ENCODE measurements around the gene SLC44A4. TPM values are rescaled to one million over a fixed set of nuclear protein-coding genes. Genes with fewer than 3 reads are reported as not detected.
A peak's percentile ranks its signal among the peaks of the same experiment; 100 is the strongest.
"Not testable (repeated sequence)": the region's sequence is repeated elsewhere in the genome, so short reads cannot be mapped to it uniquely, and the experiment has no call there.

Gene SLC44A4
- total RNA-seq, 1 donor from 2014 or later, result 1.8 TPM

DNA sequence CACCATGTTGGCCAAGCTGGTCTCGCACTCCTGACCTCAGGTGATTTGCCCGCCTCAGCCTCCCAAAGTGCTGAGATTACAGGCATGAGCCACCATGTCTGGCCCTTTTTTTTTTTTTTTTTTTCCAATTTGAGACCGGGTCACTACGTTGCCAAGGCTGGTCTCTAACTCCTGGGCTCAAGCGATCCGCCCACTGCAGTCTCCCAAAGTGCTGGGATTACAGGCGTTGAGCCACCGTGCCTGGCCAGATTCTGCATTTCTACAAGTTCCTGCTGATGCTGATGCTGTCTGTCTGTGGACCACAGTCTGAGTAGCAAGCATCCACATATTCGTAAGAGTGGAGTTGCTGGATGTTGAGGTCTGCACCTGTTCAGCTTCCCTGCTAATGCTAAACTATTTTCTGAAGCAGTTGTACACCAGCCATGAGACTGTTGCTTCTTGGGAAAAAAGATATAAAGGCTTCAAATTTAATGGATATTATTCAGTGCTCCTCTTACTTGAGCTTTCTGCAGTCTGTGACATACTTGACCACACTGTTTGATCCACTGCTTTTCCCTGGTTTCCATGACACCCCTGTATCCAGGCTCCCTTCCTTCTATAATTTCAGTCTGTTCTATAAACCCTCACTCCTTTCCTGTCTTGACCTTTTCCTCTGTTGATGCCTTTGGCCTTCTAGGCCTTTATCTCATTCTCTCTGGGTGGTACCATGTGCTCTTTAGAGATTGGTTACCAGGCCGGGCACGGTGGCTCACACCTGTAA is 33.2 kb upstream of the SLC44A4 start:
- DNase-seq (ENCODE audit: low read depth) (no peak), FAIRE-seq (no peak)
- Histone ChIP-seq H3K4me3 (ENCODE audit: low read depth, low read length) (no peak overlapping the region), H3K27me3 (ENCODE audit: control insufficient read depth, insufficient read depth, low read length) (no peaks in the 10 kb centered on the region), H3K36me3 (ENCODE audit: control insufficient read depth, insufficient read depth, low read length) (no peaks in the 10 kb centered on the region)
- TF ChIP-seq, protein P1, sequence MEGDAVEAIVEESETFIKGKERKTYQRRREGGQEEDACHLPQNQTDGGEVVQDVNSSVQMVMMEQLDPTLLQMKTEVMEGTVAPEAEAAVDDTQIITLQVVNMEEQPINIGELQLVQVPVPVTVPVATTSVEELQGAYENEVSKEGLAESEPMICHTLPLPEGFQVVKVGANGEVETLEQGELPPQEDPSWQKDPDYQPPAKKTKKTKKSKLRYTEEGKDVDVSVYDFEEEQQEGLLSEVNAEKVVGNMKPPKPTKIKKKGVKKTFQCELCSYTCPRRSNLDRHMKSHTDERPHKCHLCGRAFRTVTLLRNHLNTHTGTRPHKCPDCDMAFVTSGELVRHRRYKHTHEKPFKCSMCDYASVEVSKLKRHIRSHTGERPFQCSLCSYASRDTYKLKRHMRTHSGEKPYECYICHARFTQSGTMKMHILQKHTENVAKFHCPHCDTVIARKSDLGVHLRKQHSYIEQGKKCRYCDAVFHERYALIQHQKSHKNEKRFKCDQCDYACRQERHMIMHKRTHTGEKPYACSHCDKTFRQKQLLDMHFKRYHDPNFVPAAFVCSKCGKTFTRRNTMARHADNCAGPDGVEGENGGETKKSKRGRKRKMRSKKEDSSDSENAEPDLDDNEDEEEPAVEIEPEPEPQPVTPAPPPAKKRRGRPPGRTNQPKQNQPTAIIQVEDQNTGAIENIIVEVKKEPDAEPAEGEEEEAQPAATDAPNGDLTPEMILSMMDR (IDR thresholded peaks at IDR 0.05; ENCODE audit: insufficient read depth, low read length, severe bottlenecking), result no peak

DNA sequence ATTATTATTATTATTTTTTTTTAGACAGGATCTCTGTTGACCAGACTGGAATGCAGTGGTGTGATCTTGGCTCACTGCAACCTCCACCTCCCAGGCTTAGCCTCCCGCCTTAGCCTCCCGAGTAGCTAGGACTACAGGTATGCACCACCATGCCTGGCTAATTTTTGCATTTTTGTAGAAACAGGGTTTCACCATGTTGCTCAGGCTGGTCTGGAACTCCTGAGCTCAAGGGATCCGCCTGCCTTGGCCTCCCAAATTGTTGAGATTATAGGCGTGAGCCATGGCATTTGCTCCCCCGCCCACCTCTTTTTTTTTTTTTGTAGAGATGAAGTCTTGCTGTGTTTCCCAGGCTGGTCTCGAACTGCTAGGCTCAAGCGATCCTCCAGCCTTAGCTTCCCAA is 30.5 kb upstream of the SLC44A4 start:
- DNase-seq (ENCODE audit: low read depth); H3K27me3 ChIP-seq (ENCODE audit: control insufficient read depth, insufficient read depth, low read length); FAIRE-seq; H3K4me3 ChIP-seq (ENCODE audit: low read depth, low read length); H3K36me3 ChIP-seq (ENCODE audit: control insufficient read depth, insufficient read depth, low read length): not testable (repeated sequence)

DNA sequence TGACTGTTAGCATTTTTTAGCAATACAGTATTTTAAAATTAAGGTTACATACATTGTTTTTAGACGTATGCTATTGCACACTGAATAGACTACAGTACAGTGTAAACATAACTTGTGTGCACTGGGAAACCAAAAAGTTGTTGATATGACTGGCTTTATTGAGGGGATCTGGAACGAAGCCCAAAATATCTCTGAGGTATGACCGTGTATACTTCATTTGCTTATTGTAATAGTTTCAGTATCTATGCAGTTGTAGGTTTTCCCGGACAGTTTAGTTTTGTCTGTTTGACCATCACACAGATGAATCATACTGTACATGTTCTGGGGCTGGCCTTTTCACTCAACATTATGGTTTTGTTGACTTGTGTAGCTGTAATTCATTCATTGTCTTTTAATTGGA is 30.0 kb upstream of the SLC44A4 start:
- no peak overlapping the region for H3K4me3 ChIP-seq (ENCODE audit: low read depth, low read length)
- no peaks in the 10 kb centered on the region for H3K36me3 ChIP-seq (ENCODE audit: control insufficient read depth, insufficient read depth, low read length)
- no peak for FAIRE-seq
- DNase-seq (ENCODE audit: low read depth), result peak; percentile 52
- no peaks in the 10 kb centered on the region for H3K27me3 ChIP-seq (ENCODE audit: control insufficient read depth, insufficient read depth, low read length)
- TF ChIP-seq, protein P1 (IDR thresholded peaks at IDR 0.05; ENCODE audit: insufficient read depth, low read length, severe bottlenecking), result no peak

DNA sequence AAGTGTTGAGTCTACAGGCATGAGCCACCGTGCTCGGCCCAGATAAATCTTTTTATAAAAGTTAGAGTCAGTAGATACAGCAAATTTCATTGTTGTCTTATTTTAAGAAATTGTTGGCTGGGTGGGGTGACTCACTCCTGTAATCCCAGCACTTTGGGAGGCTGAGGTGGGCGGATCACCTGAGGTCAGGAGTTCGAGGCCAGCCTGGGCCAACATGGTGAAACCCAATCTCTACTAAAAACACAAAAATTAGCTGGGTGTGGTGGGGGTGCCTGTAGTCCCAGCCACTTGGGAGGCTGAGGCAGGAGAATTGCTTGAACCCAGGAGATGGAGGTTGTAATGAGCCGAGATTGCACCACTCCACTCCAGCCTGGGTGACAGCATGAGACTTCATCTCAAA is 29.5 kb upstream of the SLC44A4 start:
- not testable (repeated sequence) for DNase-seq (ENCODE audit: low read depth); H3K4me3 ChIP-seq (ENCODE audit: low read depth, low read length); H3K36me3 ChIP-seq (ENCODE audit: control insufficient read depth, insufficient read depth, low read length); FAIRE-seq; H3K27me3 ChIP-seq (ENCODE audit: control insufficient read depth, insufficient read depth, low read length)

DNA sequence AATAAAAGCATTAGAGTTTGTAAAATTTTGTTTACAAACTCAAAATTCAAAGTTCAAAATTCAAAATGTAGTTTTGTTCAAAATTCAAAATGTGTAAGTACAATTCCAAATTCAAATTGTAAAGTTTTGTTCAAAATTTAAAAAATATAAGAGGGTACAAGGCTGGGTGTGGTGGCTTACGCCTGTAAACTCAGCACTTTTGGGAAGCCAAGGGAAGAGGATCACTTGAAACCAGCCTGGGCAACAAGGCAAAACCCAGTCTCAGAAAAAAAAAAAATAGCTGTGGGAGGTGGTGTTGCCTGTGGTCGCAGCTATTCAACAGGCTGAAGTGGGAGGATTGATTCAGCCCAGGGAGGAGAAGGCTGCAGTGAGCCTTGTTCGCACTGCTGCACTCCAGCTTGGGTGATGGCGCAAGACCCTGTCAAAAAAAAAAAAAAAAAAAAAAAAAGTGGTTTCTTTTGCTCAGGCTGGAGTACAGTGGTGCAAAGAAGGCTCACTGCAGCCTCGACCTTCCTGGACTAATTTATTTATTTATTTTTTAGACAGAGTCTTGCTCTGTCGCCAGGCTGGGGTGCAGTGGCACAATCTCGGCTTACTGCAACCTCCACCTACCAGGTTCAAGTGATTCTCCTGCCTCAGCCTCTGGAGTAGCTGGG is 28.5 kb upstream of the SLC44A4 start:
- H3K27me3 ChIP-seq (ENCODE audit: control insufficient read depth, insufficient read depth, low read length), result no peaks in the 10 kb centered on the region
- DNase-seq (ENCODE audit: low read depth) (peak; percentile 33), FAIRE-seq (no peak)
- TF ChIP-seq, protein P1 (IDR thresholded peaks at IDR 0.05; ENCODE audit: insufficient read depth, low read length, severe bottlenecking), result no peak
- no peak overlapping the region for H3K4me3 ChIP-seq (ENCODE audit: low read depth, low read length)
- no peaks in the 10 kb centered on the region for H3K36me3 ChIP-seq (ENCODE audit: control insufficient read depth, insufficient read depth, low read length)

DNA sequence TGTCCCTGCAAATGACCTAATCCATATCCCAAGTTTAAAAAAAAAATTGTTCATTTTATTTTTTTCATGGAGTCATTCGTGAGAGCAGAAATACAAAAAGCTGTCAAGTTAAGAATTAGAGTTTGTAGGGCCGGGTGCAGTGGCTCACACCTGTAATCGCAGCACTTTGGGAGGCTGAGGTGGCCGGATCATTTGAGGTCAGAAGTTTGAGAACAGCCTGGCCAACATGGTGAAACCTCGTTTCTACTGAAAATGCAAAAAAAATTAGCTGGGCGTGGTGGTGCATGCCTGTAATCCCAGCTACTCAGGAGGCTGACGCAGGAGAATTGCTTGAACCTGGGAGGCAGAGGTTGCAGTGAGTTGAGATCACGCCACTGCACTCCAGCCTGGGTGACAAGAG is 27.9 kb upstream of the SLC44A4 start:
- not testable (repeated sequence) for H3K4me3 ChIP-seq (ENCODE audit: low read depth, low read length); DNase-seq (ENCODE audit: low read depth); H3K36me3 ChIP-seq (ENCODE audit: control insufficient read depth, insufficient read depth, low read length); H3K27me3 ChIP-seq (ENCODE audit: control insufficient read depth, insufficient read depth, low read length); FAIRE-seq

DNA sequence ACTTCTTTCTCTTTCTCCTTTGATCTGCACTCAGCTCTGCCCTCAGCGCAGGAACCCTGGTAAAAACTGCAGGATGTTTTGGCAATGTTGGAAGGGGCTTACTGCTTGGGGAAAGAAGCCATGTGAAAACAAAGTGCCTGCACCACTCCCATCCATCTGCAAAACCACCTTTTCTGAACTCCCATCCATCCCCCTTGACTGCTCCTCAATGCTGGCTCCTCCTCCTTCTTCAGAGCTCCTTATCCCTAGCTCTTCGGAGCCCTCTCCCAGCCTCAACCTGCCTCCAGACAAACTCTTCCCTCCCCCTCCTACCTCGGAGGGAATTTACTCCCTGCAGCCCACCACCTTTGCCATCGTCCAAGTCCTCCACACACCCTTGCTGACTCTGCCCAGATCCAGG is 27.3 kb upstream of the SLC44A4 start:
- Histone ChIP-seq H3K27me3 (ENCODE audit: control insufficient read depth, insufficient read depth, low read length) (no peaks in the 10 kb centered on the region), H3K36me3 (ENCODE audit: control insufficient read depth, insufficient read depth, low read length) (no peaks in the 10 kb centered on the region), H3K4me3 (ENCODE audit: low read depth, low read length) (no peak overlapping the region)
- TF ChIP-seq, protein P1 (IDR thresholded peaks at IDR 0.05; ENCODE audit: insufficient read depth, low read length, severe bottlenecking), result no peak
- no peak for FAIRE-seq
- no peak for DNase-seq (ENCODE audit: low read depth)
